H1 (cell line): Measurements from ENCODE around the gene GRIPAP1. TPM values are rescaled to one million over a fixed set of nuclear protein-coding genes. Genes with fewer than 3 reads are reported as not detected.

ENCODE experiments used
- SAP30 ChIP-seq: fragments of 300-600 bp; sonication (generic); IDR thresholded peaks from 2 replicates; pipeline ENCODE4 v1.7.1; 2012; ENCODE audit warnings: low read length, moderate library complexity, mild to moderate bottlenecking, inconsistent platforms; ENCODE audit not compliant: insufficient read depth, insufficient replicate concordance
- TAF7 ChIP-seq: optimal IDR thresholded peaks from 2 replicates; pipeline ENCODE3; 2011; ENCODE audit warnings: low read depth, mild to moderate bottlenecking, inconsistent platforms, low read length, moderate library complexity, borderline replicate concordance
- polyA plus RNA-seq, 7 experiments: library from polyadenylated mRNA; depleted of rRNA in 3 of 7; stranded (reverse) in 5 of 7; unstranded in 2 of 7; fragments of >200 nt in 5 of 7; fragments of 200-250 nt in 2 of 7; gene quantifications; 1 replicate in 5 of 7; 2 replicates in 1 of 7; 4 replicates in 1 of 7; pipeline versions ENCODE4 v1.2.1 to v1.2.3, GENCODE V29; 2011 to 2013; ENCODE audit warnings: missing spikeins in 2 of 7, mixed read lengths in 2 of 7
- total RNA-seq: library from RNA; stranded (reverse); fragmentation: NEBNext Ultra II Directional; extraction: Animal tissue kit (Norgen Biotek cat#: 25700); gene quantifications from 2 replicates; pipeline ENCODE4 v1.2.1, GENCODE V29; 2021
- TF ChIP-seq, protein P1 (sequence below): IDR thresholded peaks from 2 replicates; pipeline ENCODE4 v1.6.1; 2011; ENCODE audit warnings: low read depth, mild to moderate bottlenecking, low read length; ENCODE audit not compliant: insufficient read depth
- TF ChIP-seq, protein P2 (sequence below): IDR thresholded peaks from 2 replicates; pipeline ENCODE4 v1.6.1; 2012; ENCODE audit warnings: inconsistent platforms

Gene GRIPAP1
- total and polyA plus RNA-seq, 2 of the 8 experiments (the other 6 are each of a cell fraction or from before 2014, with no cell fraction given), result 21.6 to 55.9 TPM

DNA sequence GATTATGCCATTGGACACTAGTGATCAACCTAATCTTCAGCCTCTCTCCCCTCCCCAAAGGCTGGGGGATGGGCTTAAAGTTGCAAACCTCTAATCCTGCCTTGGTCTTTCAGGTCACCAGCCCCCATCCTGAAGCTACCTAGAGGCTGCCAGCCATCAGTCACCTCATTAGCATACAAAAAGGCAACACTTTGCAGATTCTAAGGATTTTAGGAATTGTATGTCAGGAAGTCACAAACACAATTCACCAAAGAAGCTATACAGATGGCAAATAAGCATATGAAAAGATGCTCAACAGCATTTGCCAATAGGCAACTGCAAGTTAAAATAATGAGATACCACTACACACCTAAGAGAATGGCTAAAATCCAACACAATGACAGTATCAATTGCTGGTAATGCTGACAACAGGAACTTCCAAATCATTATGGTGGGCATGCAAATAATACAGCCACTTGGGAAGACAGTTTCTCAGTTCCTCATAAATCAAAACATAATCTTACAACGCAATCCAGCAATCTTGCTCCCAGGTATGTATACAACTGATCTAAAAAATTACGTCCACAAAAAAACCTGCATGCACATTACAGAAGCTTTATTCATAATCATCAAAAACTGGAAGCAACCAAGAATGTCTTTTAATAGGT lies 74.2 kb downstream of the GRIPAP1 start (continued):
- TF ChIP-seq, protein P1, sequence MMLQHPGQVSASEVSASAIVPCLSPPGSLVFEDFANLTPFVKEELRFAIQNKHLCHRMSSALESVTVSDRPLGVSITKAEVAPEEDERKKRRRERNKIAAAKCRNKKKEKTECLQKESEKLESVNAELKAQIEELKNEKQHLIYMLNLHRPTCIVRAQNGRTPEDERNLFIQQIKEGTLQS, result no peak
- TF ChIP-seq, protein P2, sequence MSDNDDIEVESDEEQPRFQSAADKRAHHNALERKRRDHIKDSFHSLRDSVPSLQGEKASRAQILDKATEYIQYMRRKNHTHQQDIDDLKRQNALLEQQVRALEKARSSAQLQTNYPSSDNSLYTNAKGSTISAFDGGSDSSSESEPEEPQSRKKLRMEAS, result no peak
- no peak for TF ChIP-seq TAF7
- TF ChIP-seq SAP30, result no peak
